Esophagus mucosa (tissue), 1 donor: Measurements from ENCODE around the gene CIT. TPM values are rescaled to one million over a fixed set of nuclear protein-coding genes. Genes with fewer than 3 reads are reported as not detected.
"Not testable (repeated sequence)": the region's sequence is repeated elsewhere in the genome, so short reads cannot be mapped to it uniquely, and the experiment has no call there.

Experiments used
- ATAC-seq: fragments of 200-7000 bp; cut with Tn5 transposase; one replicate; pipeline ENCODE4 v1.9.1; 2020
- total RNA-seq: library from RNA; stranded (reverse); gene quantifications from one replicate; pipeline ENCODE4 v1.2.4, GENCODE V29; 2023
- donor health status: DM: yes; HTN: yes; CAD: no.

The CIT gene
- total RNA-seq, 1 donor from 2014 or later, result 14.5 TPM

GRCh38 chr12:119671070-119671469 is 206.1 kb downstream of the CIT start:
- no peak for ATAC-seq

- peak; percentile 26 for ATAC-seq
Measured at GRCh38 chr12:119669744-119670472, 207.2 kb downstream of the CIT start.

GRCh38 chr12:119668324-119668841 is 208.7 kb downstream of the CIT start:
- no peak for ATAC-seq

- peak; percentile 95 for ATAC-seq
Measured at GRCh38 chr12:119667577-119668323, 209.4 kb downstream of the CIT start, which contains the start of gene PRKAB1. Gene PRKAB1, plus strand, starts transcription at chr12:119668133. Its CDS starts 112 bp downstream, at chr12:119668245.

GRCh38 chr12:119666900-119667576 is 210.1 kb downstream of the CIT start:
- no peak for ATAC-seq

- ATAC-seq, result no peak
Measured at GRCh38 chr12:119666226-119666795, 210.8 kb downstream of the CIT start.

- no peak for ATAC-seq
Measured at GRCh38 chr12:119665164-119665929, 211.8 kb downstream of the CIT start.

GRCh38 chr12:119664642-119665041 is 212.5 kb downstream of the CIT start:
- no peak for ATAC-seq

- ATAC-seq, result no peak
Measured at GRCh38 chr12:119661882-119662281, 215.2 kb downstream of the CIT start.

GRCh38 chr12:119660076-119660475 is 217.0 kb downstream of the CIT start:
- ATAC-seq, result no peak

- ATAC-seq, result peak; percentile 39
Measured at GRCh38 chr12:119659289-119659897, 217.7 kb downstream of the CIT start.

- ATAC-seq, result not testable (repeated sequence)
Measured at GRCh38 chr12:119658166-119658565, 219.0 kb downstream of the CIT start.

- ATAC-seq, result not testable (repeated sequence)
Measured at GRCh38 chr12:119657001-119657400, 220.1 kb downstream of the CIT start.

- no peak for ATAC-seq
Measured at GRCh38 chr12:119652665-119653064, 224.5 kb downstream of the CIT start.

GRCh38 chr12:119649202-119649808 is 227.8 kb downstream of the CIT start:
- ATAC-seq, result no peak

GRCh38 chr12:119645535-119646059 is 231.5 kb downstream of the CIT start:
- no peak for ATAC-seq

GRCh38 chr12:119644930-119645329 is 232.2 kb downstream of the CIT start:
- ATAC-seq, result no peak

- ATAC-seq, result no peak
Measured at GRCh38 chr12:119642986-119643385, 234.1 kb downstream of the CIT start.
